ENCODE measurements around the gene SYNJ1.
"Not testable (repeated sequence)": the region's sequence is repeated elsewhere in the genome, so short reads cannot be mapped to it uniquely, and the experiment has no call there.

SYNJ1 gene

GRCh38 chr21:32736083-32736482 lies 8.3 kb upstream of the SYNJ1 start:
- not testable (repeated sequence) for DNase-seq (ENCODE audit: low spot score)

- no peak for DNase-seq (ENCODE audit: low spot score)
Measured at GRCh38 chr21:32735524-32735923, 7.7 kb upstream of the SYNJ1 start.

GRCh38 chr21:32733990-32734613 lies 6.3 kb upstream of the SYNJ1 start:
- no peak for DNase-seq (ENCODE audit: low spot score)

- no peak for DNase-seq (ENCODE audit: low spot score)
Measured at GRCh38 chr21:32733356-32733755, 5.5 kb upstream of the SYNJ1 start.

GRCh38 chr21:32732544-32732943 lies 4.7 kb upstream of the SYNJ1 start:
- DNase-seq (ENCODE audit: low spot score) = no peak

- no peak for DNase-seq (ENCODE audit: low spot score)
Measured at GRCh38 chr21:32728848-32729247, 1.0 kb upstream of the SYNJ1 start.

- no peak for DNase-seq (ENCODE audit: low spot score)
Measured at GRCh38 chr21:32728456-32728839, 635 bp upstream of the SYNJ1 start.

- DNase-seq (ENCODE audit: low spot score) = peak; percentile 34
Measured at GRCh38 chr21:32726839-32727686, 750 bp downstream of the SYNJ1 start.

GRCh38 chr21:32719085-32719484 lies 8.7 kb downstream of the SYNJ1 start:
- DNase-seq (ENCODE audit: low spot score) = no peak

GRCh38 chr21:32717851-32718316 lies 9.9 kb downstream of the SYNJ1 start:
- no peak for DNase-seq (ENCODE audit: low spot score)

GRCh38 chr21:32716486-32716885 lies 11.3 kb downstream of the SYNJ1 start:
- no peak for DNase-seq (ENCODE audit: low spot score)

GRCh38 chr21:32713726-32714125 lies 14.1 kb downstream of the SYNJ1 start:
- no peak for DNase-seq (ENCODE audit: low spot score)

GRCh38 chr21:32712641-32713040 lies 15.2 kb downstream of the SYNJ1 start:
- DNase-seq (ENCODE audit: low spot score) = no peak

GRCh38 chr21:32712043-32712442 lies 15.8 kb downstream of the SYNJ1 start:
- DNase-seq (ENCODE audit: low spot score) = no peak

- no peak for DNase-seq (ENCODE audit: low spot score)
Measured at GRCh38 chr21:32710987-32711386, 16.8 kb downstream of the SYNJ1 start.

- DNase-seq (ENCODE audit: low spot score) = no peak
Measured at GRCh38 chr21:32710069-32710784, 17.6 kb downstream of the SYNJ1 start.

- no peak for DNase-seq (ENCODE audit: low spot score)
Measured at GRCh38 chr21:32708069-32708468, 19.7 kb downstream of the SYNJ1 start.

GRCh38 chr21:32705901-32706300 lies 21.9 kb downstream of the SYNJ1 start:
- DNase-seq (ENCODE audit: low spot score) = no peak

GRCh38 chr21:32705139-32705538 lies 22.7 kb downstream of the SYNJ1 start:
- DNase-seq (ENCODE audit: low spot score) = peak; percentile 32

- no peak for DNase-seq (ENCODE audit: low spot score)
Measured at GRCh38 chr21:32702702-32703101, 25.1 kb downstream of the SYNJ1 start.

- DNase-seq (ENCODE audit: low spot score) = no peak
Measured at GRCh38 chr21:32698971-32699693, 28.7 kb downstream of the SYNJ1 start.

- DNase-seq (ENCODE audit: low spot score) = no peak
Measured at GRCh38 chr21:32698286-32698685, 29.5 kb downstream of the SYNJ1 start.

Measured in hepatic stellate cell (primary cell).